WERI-Rb-1 (cell line): Measurements from ENCODE around the gene PNPLA3.

Experiments
- DNase-seq: peaks from one replicate; pipeline ENCODE4 v3.0.0-alpha.2; 2020
- H3K27ac ChIP-seq: fragments of 250-450 bp; sonication (Bioruptor Pico); 2 replicates; pipeline ENCODE4 v1.5.1; 2020; ENCODE audit warnings: mild to moderate bottlenecking, moderate library complexity
- H3K27me3 ChIP-seq: fragments of 250-450 bp; sonication (Bioruptor Pico); 2 replicates; pipeline ENCODE4 v1.5.1; 2021; ENCODE audit warnings: mild to moderate bottlenecking, low read depth, moderate library complexity; ENCODE audit not compliant: insufficient read depth, severe bottlenecking
- H3K36me3 ChIP-seq: fragments of 250-450 bp; sonication (Bioruptor Pico); 2 replicates; pipeline ENCODE4 v1.5.1; 2020; ENCODE audit warnings: mild to moderate bottlenecking, moderate library complexity
- H3K4me3 ChIP-seq: 2 replicates; pipeline ENCODE4 v1.5.1; 2011; ENCODE audit warnings: low read depth, mild to moderate bottlenecking, control low read depth, low read length
- H3K9me3 ChIP-seq: fragments of 250-450 bp; sonication (Bioruptor Pico); 2 replicates; pipeline ENCODE4 v1.5.1; 2021; ENCODE audit warnings: mild to moderate bottlenecking, moderate library complexity; ENCODE audit not compliant: severe bottlenecking
- TF ChIP-seq, protein P1 (sequence below): IDR thresholded peaks from 2 replicates; pipeline ENCODE4 v1.5.1; 2011; ENCODE audit warnings: low read depth, mild to moderate bottlenecking, control low read depth, inconsistent platforms, low read length

The PNPLA3 gene

DNA sequence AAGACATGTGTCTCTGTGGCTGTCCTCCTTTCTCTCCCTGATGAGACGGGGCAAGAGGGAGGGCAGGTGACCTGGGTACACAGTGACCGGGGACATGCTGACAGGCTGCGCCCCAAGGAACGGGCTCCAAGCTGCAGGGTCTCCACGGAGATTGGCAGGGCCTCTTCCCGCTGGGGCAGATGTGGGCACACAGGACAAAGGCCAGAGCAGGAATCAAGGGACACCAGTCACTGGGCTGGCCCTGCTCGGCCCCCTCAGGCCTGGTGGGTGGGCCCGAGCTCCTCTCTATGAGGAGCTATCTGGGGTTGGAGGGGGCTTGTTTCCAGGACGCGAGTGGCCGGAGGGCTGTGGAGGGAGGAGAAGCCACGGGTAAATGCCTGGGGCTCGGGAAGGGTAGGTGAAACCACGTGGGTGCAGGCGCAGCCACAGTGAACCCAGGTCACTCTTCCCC is 43.0 kb upstream of the PNPLA3 start:
- no peak overlapping the region for H3K4me3 ChIP-seq
- DNase-seq: no peak
- no peaks in the 10 kb centered on the region for H3K36me3 ChIP-seq
- TF ChIP-seq, protein P1, sequence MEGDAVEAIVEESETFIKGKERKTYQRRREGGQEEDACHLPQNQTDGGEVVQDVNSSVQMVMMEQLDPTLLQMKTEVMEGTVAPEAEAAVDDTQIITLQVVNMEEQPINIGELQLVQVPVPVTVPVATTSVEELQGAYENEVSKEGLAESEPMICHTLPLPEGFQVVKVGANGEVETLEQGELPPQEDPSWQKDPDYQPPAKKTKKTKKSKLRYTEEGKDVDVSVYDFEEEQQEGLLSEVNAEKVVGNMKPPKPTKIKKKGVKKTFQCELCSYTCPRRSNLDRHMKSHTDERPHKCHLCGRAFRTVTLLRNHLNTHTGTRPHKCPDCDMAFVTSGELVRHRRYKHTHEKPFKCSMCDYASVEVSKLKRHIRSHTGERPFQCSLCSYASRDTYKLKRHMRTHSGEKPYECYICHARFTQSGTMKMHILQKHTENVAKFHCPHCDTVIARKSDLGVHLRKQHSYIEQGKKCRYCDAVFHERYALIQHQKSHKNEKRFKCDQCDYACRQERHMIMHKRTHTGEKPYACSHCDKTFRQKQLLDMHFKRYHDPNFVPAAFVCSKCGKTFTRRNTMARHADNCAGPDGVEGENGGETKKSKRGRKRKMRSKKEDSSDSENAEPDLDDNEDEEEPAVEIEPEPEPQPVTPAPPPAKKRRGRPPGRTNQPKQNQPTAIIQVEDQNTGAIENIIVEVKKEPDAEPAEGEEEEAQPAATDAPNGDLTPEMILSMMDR: no peak
- no peak overlapping the region for H3K27ac ChIP-seq
- H3K9me3 ChIP-seq: no peaks in the 10 kb centered on the region
- no peaks in the 10 kb centered on the region for H3K27me3 ChIP-seq

DNA sequence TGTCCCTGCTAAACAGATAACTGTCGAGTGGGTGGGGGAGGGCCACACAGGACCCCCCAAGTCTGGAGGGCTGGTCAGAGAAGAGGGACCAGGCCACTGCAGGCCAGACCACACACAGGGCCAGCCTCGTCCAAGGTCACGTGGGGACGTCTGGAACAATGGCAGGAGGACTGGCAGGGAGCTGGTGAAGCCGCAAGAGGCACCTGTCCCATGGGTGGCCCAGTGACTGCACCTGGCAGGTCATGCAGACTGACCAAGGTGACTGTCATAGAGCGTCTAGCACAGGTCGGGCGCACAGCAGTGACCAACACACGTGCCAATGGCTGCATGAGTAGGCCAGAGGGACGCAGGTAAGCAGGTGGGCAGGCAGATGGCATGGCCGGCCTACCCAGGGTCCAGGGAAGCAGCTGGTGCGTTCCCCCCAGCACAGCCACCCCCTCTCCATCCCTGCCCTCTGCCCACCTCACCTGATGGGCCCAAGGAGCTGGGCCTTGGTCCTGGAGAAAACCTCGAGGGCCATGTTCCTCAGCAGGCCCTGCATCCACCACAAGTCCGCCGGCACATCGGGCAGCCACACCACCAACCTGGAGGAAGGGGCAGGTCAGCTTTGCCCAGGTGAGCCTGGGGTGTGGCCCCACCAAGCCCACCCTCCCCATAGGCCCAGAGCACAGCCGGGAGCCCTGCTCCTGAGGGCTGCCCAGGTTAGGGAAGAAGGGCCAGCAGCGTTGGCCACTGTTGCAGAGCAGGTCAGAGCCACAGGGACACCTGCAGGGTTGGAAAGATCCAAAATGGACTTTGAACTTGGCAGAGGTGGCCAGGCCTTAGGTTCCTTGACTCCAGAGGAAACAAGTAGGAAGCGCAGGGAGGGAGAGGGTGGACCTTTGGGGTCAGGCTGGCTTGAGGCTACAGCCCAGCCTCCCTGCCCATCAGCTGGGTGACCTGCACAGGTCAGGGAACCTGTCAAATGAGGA is 42.2 kb upstream of the PNPLA3 start:
- DNase-seq: peak; percentile 6
- Histone ChIP-seq H3K27me3 (no peaks in the 10 kb centered on the region), H3K9me3 (no peaks in the 10 kb centered on the region), H3K4me3 (no peak overlapping the region), H3K27ac (no peak overlapping the region), H3K36me3 (no peaks in the 10 kb centered on the region)
- TF ChIP-seq, protein P1: no peak

DNA sequence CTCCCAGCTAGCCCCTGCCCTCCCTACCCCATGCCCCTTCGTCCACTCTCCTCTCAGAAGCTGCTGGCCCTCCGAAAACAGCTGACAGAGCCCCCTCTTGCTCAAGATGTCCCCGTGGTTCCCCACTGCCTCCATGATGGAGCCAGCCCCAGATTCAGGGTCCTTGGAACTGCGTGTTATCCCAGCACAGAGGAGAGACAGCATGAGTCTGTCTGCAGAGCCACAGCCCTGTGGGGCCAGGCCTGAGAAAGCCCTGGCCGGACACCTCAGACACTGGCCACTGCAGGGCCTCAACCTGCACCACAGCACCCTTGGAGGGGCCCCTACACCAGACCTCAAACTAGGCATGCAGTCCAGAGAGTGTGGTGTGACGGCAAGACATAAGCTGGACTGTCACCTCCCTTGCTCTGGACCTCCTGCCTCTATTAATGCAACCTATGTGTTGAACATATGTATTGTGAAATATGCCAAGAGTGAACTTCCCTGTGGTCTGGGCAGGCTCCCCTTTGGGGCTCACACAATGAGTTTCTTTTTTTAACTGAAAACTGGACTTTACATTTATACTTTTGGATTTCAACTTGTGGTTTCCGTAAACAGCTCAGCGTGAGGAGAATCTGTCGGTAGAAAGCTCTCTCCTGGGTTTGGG is 41.4 kb upstream of the PNPLA3 start:
- H3K36me3 ChIP-seq: no peaks in the 10 kb centered on the region
- TF ChIP-seq, protein P1: no peak
- H3K27ac ChIP-seq: no peak overlapping the region
- peak; percentile 4 for DNase-seq
- no peak overlapping the region for H3K4me3 ChIP-seq
- H3K27me3 ChIP-seq: no peaks in the 10 kb centered on the region
- H3K9me3 ChIP-seq: no peaks in the 10 kb centered on the region

DNA sequence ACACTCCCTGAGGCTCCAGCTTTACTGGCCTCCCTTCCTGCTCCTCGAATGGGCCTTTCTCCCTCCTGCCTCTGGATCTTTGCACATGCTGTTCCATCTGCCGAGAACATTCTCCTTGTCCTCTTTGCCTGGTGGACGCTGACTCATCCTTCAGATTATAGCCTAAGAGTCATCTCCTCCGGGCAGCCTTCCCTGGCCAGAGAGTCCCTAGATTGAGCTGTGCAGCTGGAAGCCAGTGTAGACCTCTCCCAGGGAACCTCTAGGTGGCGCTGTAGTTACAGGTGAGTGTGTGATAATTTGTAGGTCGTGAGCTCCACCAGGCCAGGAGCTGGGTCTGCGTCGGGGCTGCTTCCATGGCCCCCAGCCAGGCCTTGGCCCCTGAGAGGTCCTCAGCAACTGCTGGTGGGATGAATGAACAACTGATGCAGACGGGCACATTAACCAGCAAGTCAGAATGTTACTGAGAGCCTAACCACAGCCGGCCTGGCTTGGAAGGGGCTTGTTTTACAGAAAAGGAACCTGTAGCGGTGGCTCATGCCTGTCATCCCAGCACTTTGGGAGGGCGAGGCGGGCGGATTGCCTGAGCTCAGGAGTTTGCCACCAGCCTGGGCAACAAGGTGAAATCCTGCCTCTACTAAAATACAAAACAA is 40.5 kb upstream of the PNPLA3 start:
- peak; percentile 88 for DNase-seq
- no peaks in the 10 kb centered on the region for H3K36me3 ChIP-seq

DNA sequence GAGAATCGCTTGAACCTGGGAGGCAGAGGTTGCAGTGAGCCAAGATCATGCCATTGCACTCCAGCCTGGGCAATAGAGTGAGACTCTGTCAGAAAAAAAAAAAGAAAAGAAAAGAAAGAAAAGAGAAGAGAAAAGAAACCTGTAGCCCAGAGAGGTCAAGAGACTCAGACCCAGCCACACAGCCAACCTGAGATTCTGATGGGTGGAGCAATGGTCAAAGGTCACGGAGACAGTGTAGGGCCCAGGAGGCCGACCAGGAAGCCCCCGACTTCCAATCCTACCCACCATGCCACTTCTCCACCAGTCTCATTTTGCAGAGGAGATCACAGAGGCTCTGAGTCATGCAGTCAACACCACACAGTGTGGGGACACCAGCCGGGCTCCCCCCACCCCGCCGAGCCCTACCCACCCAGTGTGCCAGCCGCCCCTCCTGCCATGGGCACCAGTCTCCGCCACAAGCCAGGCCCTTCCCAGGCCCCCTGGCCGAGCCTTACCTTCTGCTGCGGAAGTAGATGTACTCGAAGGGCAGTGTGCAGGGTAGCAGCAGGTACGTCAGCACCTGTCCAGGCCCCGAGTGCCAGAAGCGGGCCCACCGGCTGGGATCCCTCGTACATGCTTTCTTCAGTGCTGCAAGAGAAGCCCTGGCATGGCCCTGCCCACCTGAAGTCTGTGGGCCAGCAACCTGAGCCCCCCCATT is 39.7 kb upstream of the PNPLA3 start:
- no peaks in the 10 kb centered on the region for H3K9me3 ChIP-seq
- TF ChIP-seq, protein P1: no peak
- H3K27ac ChIP-seq: no peak overlapping the region
- H3K27me3 ChIP-seq: no peaks in the 10 kb centered on the region
- H3K4me3 ChIP-seq: no peak overlapping the region
- no peaks in the 10 kb centered on the region for H3K36me3 ChIP-seq
- DNase-seq: no peak

More for the DNA sequence above, 40.5 kb upstream of the PNPLA3 start:
- no peak overlapping the region for H3K4me3 ChIP-seq
- no peaks in the 10 kb centered on the region for H3K27me3 ChIP-seq
- no peaks in the 10 kb centered on the region for H3K9me3 ChIP-seq
- H3K27ac ChIP-seq: no peak overlapping the region
- TF ChIP-seq, protein P1: peak; percentile 90
